Fibroblast of skin of back (primary cell): ENCODE results near the gene CARMIL1.

Experiments used
- DNase-seq: peaks from one replicate; pipeline ENCODE4 v3.0.0-alpha.2; 2013

The CARMIL1 gene

GRCh38 chr6:25524542-25524941, 245.4 kb downstream of the CARMIL1 start:
- no peak for DNase-seq

- DNase-seq: no peak
These were observed 245.9 kb downstream of the CARMIL1 start for GRCh38 chr6:25525078-25525477.

DNA sequence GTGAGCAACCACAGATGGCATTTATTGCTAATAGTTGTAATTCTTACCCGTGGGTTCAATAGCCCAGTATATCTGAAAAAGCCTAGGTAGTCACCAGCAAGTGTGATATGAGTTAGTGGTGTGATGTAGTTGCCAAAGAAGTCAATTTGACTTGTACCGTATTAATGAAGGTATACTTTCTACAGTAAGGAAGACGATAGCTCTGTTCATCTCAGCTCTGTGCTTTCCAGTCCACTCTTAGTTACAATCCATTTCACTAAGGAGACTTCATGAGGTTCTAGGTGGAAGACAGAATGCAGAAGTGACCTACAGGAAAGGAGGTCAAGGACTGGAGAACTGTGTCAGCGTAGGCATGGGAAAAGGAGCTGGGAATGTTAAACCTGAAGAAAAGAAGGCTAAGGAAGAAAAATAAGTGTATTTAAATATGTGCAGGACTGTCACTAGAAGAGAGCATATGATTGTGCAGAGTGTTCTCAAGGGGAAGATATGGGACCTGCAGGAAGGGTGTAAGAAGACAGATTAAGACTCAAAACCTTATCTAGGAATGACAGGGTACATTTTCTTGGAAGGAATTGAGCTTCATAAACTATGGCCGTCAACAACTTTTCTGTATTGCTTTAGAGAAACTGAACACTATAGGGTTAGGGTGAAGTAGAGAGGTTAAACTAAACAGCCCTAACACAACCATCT, 255.9 kb downstream of the CARMIL1 start:
- no peak for DNase-seq

- DNase-seq: no peak
These were observed 256.6 kb downstream of the CARMIL1 start for GRCh38 chr6:25535632-25536225.

DNA sequence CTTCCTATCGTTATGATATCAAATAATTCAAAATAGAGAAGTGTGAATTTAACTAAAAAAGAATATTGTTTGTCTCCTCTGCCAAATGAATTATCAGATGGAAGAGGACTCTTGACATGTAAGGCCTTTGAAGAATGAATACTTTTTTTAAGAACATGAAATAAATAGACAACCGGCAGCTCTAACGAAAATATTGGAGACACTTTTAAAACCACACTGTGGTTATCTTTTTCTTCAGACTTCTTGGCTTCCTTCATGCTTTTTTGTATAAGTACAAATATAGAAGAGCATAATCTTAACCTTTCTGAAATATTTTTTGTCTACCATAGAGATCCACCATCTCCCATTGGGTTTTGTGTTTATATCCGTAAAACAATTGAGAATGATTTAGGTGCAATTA, 257.6 kb downstream of the CARMIL1 start:
- DNase-seq: no peak

DNA sequence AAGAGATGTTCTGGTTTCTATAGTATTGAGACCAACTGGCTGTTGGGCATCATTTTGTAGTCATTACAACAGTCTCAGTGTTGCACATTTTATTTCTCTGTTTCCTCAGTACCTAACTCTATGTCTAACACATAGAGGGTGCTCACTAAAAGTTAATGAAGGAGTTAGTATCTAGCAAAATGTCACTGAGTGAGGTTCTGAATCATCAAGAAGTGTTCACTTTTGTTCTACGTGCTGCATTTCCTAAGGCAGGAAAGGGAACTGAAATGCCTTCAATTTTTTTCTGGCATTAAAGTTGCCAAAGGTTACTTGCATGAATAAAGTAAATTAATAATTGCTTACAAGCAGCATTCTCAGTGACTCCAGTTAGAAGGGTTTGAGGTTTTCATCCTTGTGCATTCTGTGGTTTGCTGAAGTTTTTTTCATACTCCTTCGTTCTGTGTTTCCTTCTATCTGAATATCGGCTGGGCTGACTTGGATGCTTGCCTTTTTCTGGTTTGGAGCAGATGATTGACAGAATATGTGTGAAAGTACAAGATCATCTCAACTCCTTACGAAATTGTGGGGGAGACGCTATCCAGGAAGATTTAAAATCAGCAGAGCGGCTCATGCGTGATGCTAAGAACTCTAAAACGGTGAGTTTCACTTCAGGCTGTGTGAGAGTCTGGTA, 258.3 kb downstream of the CARMIL1 start:
- DNase-seq: no peak

DNA sequence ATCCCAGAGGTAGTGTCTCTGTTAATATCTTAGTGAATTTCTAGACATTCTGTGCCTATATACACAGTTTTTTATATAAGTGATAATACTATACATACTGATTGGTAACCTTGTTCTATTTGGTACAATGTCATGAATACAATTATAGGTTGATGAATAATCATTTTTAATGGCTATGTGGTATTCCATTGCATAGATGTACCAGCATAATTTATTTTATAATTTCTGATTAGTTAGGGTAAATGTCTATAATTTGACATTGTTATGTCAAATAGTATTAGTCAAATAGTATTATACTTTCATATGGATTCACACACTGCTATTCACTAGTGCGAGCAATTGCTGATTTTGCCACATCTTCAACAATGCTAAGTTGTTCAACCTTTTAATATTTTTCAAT, 262.1 kb downstream of the CARMIL1 start:
- no peak for DNase-seq

DNA sequence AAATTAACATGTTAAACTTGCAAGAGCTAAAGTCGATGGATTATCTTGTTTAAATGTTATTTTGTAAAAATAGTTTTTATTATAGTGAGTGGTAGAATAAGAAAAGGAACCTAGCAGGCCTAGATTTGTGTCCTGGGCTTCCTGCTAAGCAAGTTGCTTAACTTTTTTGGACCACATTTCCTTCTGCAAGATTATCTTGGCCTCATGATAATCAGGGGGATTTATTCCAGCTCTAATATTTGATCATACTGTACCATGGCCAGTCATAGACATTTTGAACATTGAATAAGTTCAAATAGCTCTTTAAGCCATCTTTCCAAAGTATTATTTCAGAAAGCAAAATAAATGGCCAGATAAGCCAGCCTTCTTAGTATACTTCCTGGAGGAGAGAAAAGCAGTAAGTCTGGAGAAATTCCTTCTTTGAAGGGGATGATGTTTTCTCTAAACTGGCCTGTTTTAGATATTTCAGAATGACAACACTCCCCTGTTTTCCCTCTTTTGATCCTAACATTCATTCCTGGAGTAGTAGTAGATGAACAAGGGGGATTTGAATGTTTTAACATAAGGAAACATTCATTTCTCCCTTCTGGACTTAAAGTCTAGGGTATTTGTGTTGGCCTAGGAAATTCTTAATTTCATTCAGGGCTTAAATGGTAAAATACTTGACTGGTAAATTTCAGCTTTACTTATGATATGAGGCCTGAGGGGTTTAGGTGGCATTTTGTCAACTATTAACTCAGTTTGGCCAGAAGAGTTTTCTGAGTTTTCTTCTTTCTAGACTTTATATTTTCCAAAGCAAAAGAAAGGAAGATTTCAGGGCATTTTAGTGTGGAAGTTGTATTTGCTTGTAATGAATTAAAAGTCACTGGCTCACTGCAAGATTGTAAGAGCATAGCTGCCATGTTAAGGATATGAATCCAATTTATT, 264.1 kb downstream of the CARMIL1 start:
- DNase-seq: no peak

DNA sequence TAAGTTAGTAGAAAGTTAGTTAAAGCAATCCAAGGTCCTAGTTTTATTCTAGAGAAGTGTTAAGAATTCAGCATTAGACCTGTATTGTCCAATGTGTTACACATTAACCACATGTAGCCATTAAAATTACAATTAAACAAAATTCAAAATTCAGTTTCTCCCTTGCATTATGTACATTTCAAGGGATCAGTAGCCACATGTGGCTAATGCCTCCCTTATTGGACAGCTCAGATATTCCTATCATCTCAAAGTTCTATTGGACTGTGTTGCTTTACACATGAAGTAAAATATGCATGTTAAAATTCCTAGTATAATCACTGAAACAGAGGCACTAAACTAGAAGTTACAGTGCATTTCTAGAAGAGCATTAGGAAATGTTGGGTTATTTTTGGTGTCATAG, 265.7 kb downstream of the CARMIL1 start:
- DNase-seq: no peak

DNA sequence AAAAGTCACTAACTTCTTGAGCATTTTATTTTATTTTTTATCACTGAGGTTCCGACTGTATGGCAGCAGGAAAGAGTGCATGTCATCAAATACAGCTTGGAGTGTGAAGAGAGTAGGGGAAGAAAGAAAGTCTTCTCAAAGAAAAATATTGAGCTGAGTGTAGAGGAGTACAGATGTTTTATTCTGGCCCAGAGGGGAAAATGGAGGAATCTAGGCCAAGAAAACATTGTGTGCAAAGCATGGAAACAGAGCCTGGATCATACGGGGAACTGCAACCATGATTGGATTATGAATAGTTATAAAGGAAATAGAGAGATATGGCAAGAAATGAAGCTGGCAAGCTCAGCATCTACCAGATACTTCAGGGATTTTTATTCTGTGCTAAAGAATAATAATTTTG, 268.6 kb downstream of the CARMIL1 start:
- DNase-seq: no peak

DNA sequence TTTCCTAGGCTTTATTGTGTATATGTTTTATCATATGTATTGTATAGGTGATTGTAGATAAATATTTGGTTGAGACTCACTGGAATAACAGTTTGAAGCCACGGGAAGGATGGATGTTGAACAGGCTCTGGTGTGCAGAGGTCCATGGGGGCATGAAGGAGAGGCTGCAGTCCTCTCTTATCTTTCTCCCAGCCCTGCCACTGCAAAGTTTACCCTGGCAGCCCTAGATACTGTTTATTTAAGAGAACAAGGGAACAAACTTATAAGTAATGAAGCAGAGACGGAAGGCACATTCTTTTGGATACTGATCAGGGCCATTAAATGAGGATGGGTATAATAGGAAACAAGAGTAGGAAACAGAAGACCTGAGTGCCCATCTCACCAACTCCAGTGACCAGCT, 269.3 kb downstream of the CARMIL1 start:
- no peak for DNase-seq

DNA sequence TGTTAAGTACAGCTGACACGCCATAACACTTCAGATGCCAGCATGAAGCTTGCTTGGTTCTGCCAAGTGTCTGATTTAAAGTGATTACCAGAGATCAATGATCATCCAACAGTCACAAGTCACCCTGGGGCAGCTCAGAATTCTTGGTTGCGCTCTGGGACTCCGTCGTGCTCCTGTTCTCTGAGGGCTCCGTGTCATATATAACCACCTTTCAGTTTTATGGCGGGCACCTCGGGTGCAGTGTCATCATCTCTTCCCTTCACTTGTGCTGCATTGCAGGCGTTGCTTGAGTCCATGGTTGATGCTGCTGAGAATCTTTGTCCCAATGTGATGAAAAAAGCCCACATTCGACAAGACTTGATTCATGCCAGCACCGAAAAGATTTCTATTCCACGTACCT, 271.5 kb downstream of the CARMIL1 start:
- DNase-seq: no peak

GRCh38 chr6:25553502-25553901, 274.3 kb downstream of the CARMIL1 start:
- DNase-seq: peak; percentile 10

GRCh38 chr6:25555188-25555587, 276.0 kb downstream of the CARMIL1 start:
- no peak for DNase-seq

GRCh38 chr6:25556516-25556915, 277.3 kb downstream of the CARMIL1 start:
- peak; percentile 70 for DNase-seq

GRCh38 chr6:25558155-25558817, 279.1 kb downstream of the CARMIL1 start:
- DNase-seq: no peak

DNA sequence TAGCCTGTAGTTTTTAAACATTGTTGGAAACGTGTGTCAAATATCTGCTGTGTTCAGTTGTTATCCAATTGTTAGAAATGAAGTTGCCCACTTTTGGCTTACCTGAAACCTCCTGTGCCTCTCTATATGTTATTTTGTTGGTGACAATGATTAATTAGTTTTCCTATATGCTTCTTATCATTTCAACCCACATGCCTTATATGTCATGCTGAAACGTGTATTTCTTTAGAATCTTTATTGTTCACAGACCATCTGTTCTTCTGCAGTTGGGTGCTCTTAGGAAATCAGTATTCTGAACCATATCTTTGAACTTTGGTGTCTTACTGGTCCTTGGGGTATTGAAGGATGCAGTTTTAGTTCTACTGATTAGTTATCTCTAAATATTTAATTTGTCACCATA, 281.7 kb downstream of the CARMIL1 start:
- no peak for DNase-seq

GRCh38 chr6:25564943-25565342, 285.8 kb downstream of the CARMIL1 start:
- no peak for DNase-seq

GRCh38 chr6:25570578-25570977, 291.4 kb downstream of the CARMIL1 start:
- no peak for DNase-seq

DNA sequence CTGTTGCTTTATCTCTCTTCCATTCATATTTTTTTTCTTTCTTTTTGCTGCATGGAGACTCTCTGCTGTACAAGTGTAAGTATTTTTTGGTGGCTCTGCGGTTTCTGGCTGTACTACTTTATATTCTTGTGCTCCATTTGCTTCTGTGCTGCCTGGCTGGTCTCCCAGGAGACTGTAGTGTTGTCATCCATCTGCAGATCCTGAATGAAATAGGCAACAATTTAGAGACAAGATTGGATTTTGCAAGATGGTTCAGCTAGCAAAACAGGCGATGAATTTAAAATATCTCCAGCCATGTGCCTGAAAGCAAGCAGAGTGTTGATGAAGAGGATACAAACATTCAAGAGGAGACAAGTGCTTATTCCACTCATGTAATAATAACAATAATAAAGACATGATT, 297.7 kb downstream of the CARMIL1 start:
- no peak for DNase-seq

GRCh38 chr6:25578538-25578937, 299.4 kb downstream of the CARMIL1 start:
- DNase-seq: no peak

GRCh38 chr6:25579391-25579883, 300.3 kb downstream of the CARMIL1 start:
- no peak for DNase-seq
